ENCODE measurements around the gene BBX.
"Not testable (repeated sequence)": the region's sequence is repeated elsewhere in the genome, so short reads cannot be mapped to it uniquely, and the experiment has no call there.

BBX gene

GRCh38 chr3:107689355-107689754 is 166.6 kb downstream of the BBX start:
- DNase-seq = no peak

- DNase-seq = no peak
Observed at GRCh38 chr3:107690522-107691138, 167.9 kb downstream of the BBX start.

GRCh38 chr3:107691984-107692383 is 169.2 kb downstream of the BBX start:
- not testable (repeated sequence) for DNase-seq

GRCh38 chr3:107697348-107697747 is 174.6 kb downstream of the BBX start:
- DNase-seq = not testable (repeated sequence)

GRCh38 chr3:107697855-107698254 is 175.1 kb downstream of the BBX start:
- DNase-seq = not testable (repeated sequence)

- no peak for DNase-seq
Observed at GRCh38 chr3:107699682-107700081, 176.9 kb downstream of the BBX start.

GRCh38 chr3:107701299-107701698 is 178.5 kb downstream of the BBX start:
- no peak for DNase-seq

GRCh38 chr3:107704477-107704876 is 181.7 kb downstream of the BBX start:
- DNase-seq = no peak

GRCh38 chr3:107705046-107705445 is 182.3 kb downstream of the BBX start:
- DNase-seq = no peak

- DNase-seq = no peak
Observed at GRCh38 chr3:107710851-107711250, 188.1 kb downstream of the BBX start.

- no peak for DNase-seq
Observed at GRCh38 chr3:107716734-107717133, 194.0 kb downstream of the BBX start.

- no peak for DNase-seq
Observed at GRCh38 chr3:107718547-107718946, 195.8 kb downstream of the BBX start.

- no peak for DNase-seq
Observed at GRCh38 chr3:107727102-107727501, 204.3 kb downstream of the BBX start.

GRCh38 chr3:107729686-107730085 is 206.9 kb downstream of the BBX start:
- no peak for DNase-seq

GRCh38 chr3:107734317-107734716 is 211.6 kb downstream of the BBX start:
- no peak for DNase-seq

GRCh38 chr3:107737914-107738313 is 215.2 kb downstream of the BBX start:
- no peak for DNase-seq

- DNase-seq = no peak
Observed at GRCh38 chr3:107738486-107739183, 215.9 kb downstream of the BBX start.

- DNase-seq = no peak
Observed at GRCh38 chr3:107739227-107739626, 216.5 kb downstream of the BBX start.

- DNase-seq = no peak
Observed at GRCh38 chr3:107740992-107741896, 218.5 kb downstream of the BBX start.

GRCh38 chr3:107745354-107745753 is 222.6 kb downstream of the BBX start:
- DNase-seq = no peak

GRCh38 chr3:107752202-107752990 is 229.6 kb downstream of the BBX start:
- no peak for DNase-seq

- peak; percentile 46 for DNase-seq
Observed at GRCh38 chr3:107753494-107753893, 230.7 kb downstream of the BBX start.

GRCh38 chr3:107753976-107754375 is 231.2 kb downstream of the BBX start:
- no peak for DNase-seq
